ENCODE data around the gene MYH7.

The MYH7 gene

DNA sequence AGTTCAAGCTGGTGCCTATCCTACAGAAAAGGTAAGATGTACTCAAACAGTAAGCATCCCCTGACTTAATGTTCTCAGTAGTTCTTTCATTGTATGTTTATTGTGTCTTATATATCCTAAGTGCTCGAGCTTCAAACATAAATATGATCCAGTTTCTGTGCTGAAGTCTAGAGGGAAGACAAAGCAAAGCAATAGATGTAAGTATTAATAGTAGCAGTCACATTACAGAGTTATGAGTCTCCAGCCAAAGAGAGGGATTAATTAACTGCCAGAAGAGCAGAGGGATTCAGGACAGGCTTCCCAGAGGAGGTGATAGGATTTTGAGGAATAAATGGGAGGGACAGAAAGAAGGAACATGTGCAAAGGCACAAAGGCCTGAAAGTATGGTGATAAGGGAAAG is 35.5 kb upstream of the MYH7 start:
- no peak overlapping the region for H3K27ac ChIP-seq
- TF ChIP-seq, protein P1, sequence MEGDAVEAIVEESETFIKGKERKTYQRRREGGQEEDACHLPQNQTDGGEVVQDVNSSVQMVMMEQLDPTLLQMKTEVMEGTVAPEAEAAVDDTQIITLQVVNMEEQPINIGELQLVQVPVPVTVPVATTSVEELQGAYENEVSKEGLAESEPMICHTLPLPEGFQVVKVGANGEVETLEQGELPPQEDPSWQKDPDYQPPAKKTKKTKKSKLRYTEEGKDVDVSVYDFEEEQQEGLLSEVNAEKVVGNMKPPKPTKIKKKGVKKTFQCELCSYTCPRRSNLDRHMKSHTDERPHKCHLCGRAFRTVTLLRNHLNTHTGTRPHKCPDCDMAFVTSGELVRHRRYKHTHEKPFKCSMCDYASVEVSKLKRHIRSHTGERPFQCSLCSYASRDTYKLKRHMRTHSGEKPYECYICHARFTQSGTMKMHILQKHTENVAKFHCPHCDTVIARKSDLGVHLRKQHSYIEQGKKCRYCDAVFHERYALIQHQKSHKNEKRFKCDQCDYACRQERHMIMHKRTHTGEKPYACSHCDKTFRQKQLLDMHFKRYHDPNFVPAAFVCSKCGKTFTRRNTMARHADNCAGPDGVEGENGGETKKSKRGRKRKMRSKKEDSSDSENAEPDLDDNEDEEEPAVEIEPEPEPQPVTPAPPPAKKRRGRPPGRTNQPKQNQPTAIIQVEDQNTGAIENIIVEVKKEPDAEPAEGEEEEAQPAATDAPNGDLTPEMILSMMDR (conservative IDR thresholded peaks at IDR 0.05) = no peak
- no peak for TF ChIP-seq ZFX (IDR thresholded peaks at IDR 0.05)

DNA sequence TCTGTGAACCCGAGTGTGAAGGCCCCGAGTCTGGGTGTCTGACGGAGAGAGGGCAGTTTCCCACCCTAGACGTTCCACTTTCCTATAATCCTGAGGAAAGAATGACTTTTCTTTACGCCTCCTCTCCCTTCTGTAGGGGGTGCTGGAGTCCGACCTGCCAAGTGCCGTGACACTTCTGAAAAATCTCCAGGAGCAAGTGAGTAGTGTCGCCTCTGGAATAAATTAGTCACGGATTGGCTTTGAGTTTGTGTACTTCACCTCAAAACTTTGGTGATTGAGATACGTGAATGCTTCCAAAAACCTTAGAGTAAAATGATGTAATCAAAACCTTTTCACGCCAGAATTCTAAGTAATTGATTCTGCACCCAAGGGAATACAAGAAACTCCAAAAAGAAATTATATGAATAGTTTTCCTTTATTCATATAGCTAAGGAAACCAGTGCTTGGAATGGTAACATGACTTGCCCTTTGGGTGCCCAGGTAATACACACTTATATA is 34.5 kb upstream of the MYH7 start:
- H3K27ac ChIP-seq = peak overlapping the region; percentile 81
- peak; percentile 44 for TF ChIP-seq ZFX (IDR thresholded peaks at IDR 0.05)
- TF ChIP-seq, protein P1 (conservative IDR thresholded peaks at IDR 0.05) = no peak

DNA sequence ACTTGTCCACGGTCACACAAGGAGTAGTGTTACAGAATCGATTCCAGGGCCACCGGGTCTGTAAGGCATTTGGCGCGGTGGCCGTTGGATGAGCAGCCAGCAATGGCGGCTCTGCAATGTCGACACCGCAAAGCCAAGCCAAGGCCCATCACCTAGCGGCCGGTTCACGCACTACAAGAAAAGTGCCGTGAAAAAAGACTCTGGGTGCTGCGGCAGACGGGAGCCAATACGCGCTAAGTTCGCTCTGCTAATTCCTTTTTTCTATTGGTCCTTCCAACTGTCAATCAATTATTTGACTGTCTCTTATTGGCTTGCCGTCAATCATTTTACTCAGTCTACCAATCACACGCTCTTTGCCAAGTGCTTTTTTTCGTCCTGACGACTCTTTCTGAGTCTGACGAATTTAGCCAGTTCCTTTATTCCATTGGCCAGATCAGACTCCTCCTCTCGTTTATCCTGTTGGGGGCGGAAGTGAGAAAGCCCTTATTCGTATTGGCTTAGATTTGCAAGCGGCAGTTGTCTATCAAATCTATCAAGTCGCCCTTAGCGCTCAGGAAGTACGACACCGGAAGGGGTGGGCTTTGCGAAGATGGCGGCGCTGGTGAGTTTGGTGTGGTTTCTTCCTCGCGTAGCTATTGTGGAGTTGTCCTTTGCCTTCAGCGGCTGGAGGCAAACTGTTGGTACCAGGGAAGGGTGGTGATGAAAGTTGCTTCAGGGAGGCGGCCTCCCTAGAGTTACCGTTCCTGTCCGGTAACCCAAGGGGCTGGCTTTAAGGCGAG is 33.9 kb upstream of the MYH7 start, which contains the start of gene NGDN:
NGDN (plus strand) TSS at position 577 of the 779 bp plus-strand sequence; CDS start at position 590, 13 bp downstream.
- H3K27ac ChIP-seq = peak within 1 kb of the TSS; percentile 81
- peak; percentile 90; the same call in 1 of the 2 replicates for TF ChIP-seq ZFX (IDR thresholded peaks at IDR 0.05)
- TF ChIP-seq, protein P1 (conservative IDR thresholded peaks at IDR 0.05) = peak; percentile 78

DNA sequence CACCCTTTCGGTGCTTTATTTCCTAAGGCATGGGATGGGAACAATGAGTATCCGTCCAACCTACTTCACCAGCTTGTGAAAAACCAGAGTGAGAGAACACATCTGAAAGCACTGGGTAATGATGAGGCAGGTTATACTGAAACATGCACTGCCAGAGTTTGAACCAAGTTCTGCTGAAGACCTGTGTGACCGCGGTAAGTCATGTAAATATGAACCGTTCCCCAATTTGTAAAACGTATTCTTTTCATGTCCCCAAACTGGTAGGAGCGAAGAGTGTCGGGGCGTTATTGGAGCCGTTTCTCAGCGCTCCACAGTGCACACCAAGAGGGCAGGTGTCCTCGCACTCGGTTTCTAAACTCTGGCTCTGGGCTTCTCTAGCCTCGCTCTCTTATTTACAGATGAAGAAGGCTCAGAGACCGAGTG is 33.3 kb upstream of the MYH7 start:
- TF ChIP-seq, protein P1 (conservative IDR thresholded peaks at IDR 0.05) = no peak
- TF ChIP-seq ZFX (IDR thresholded peaks at IDR 0.05) = no peak
- peak overlapping the region; percentile 81 for H3K27ac ChIP-seq

DNA sequence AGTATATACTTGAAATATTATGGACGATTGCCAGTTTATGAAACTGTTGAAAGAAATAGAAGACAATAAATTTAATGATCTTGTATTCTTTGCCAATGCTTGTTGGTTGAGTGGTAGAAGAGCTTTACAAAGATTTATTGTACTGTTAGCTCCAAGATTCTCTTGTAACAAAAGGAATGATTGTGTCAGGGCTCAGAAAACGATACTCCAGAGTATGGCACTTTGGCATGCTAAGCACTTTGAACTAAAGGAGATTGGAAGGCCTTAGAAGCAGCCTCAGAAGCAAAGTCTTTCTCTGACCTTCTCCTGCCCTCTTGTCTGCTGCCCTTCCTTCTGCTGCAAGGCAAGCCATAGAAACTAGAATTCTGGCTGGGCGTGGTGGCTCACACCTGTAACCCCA is 29.8 kb upstream of the MYH7 start:
- no peak overlapping the region for H3K27ac ChIP-seq
- no peak for TF ChIP-seq ZFX (IDR thresholded peaks at IDR 0.05)
- TF ChIP-seq, protein P1 (conservative IDR thresholded peaks at IDR 0.05) = no peak

DNA sequence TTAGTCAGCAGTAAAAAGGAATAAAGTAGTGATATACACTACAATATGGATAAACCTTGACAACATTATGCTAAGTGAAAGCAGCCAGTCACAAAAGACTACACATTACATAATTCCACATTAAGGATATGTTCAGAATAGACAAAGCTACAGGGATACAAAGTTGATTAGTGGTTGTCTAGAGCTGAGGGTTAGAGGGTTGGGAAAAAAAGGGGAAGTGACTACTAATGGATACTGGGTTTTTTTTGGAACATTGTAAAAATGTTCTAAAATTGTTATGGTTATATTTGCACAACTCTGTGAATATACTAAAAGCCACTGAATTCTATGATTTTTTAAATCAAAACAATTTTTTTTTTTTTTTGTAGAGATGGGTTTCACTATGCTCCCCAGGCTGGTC is 29.2 kb upstream of the MYH7 start:
- H3K27ac ChIP-seq = no peak overlapping the region
- TF ChIP-seq, protein P1 (conservative IDR thresholded peaks at IDR 0.05) = no peak
- TF ChIP-seq ZFX (IDR thresholded peaks at IDR 0.05) = no peak

DNA sequence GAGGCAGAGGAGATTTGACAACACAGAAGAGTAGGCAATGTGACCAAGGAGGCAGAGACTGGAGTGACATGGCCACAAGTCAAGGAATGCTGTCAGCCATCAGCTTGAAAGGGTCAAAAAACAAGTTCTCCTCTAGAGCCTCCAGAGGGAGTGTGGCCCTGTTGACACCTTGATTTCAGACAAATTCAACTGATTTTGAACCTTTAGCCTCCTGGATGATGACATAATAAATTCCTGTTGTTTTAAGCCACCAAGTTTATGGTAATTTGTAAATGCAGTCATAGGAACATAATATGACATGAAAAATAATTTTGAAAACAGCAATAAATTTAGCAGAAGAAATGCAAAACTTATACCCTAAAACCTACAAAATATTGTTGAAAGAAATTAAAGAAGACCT is 25.5 kb upstream of the MYH7 start:
- TF ChIP-seq ZFX (IDR thresholded peaks at IDR 0.05) = no peak
- TF ChIP-seq, protein P1 (conservative IDR thresholded peaks at IDR 0.05) = no peak
- H3K27ac ChIP-seq = no peak overlapping the region

All from C4-2B (cell line).